Erythroblast (primary cell): Measurements from ENCODE around the gene TRPM8.

Source experiments
- GATA1 ChIP-seq: IDR thresholded peaks from 2 replicates; pipeline ENCODE4 v1.6.1; 2011; ENCODE audit warnings: low read depth, mild to moderate bottlenecking, control low read depth, low read length, moderate library complexity
- POLR2A ChIP-seq: IDR thresholded peaks from 2 replicates; pipeline ENCODE4 v1.6.1; 2011; ENCODE audit warnings: mild to moderate bottlenecking, low read length

GRCh38 chr2:233892793-233893192, 24.4 kb upstream of the TRPM8 start:
- TF ChIP-seq POLR2A (no peak), GATA1 (no peak)
